Measurements from ENCODE around the gene PPIL6. TPM values are rescaled to one million over a fixed set of nuclear protein-coding genes. Genes with fewer than 3 reads are reported as not detected.

The PPIL6 gene
- total RNA-seq, 2 experiments from 2014 or later: 0.84 to 1.3 TPM

DNA sequence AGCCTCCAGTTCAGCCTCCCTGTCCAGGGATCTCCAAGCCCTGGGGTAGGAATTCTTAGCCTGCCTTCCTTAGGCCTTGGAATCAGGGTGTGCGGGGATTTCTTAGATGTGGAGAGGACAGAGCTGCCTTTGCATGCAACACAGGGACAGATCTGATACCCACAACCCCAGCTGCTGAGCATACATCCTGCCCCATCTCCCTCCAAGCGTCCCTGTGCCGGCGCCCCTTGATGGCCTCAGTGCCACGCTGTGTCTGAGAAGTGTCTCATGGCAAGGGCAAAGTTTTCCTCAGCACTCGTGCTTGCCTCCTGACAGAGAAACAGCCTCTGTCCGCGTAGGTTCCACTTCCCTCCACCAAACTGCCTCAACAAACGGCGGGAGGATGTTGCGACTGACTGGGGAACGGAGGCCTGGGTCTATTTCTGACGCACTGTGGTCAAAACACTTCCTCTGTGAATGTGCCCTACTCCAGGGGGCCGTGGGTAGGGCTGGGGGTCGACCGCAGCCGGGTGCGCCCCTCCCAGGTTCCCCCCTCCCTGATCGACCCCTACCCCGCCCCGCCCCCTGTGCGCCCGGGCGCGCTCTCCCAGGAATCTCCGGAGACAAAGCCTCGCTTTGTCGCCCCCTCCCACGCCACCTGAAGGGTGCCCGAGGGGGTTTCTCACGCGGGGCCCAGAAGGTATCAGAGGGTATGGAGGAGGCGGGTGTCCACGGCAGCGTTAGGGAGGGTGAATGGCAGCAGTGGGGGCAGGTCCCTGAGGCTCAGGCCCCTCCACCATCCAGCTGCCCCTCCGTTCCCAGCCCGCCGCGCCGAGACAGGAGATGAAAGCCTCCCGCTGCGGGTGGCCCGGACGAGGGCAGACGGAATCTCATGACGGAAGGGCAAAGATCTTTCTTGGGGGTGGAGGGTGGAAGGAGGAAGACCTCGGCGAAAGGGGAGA lies 14.3 kb upstream of the PPIL6 start:
- Mint-ChIP-seq H3K4me3 (peak overlapping the region; percentile 99), H3K4me1 (ENCODE audit: low read depth) (peaks cover 73% of the 10 kb centered on the region), H3K27me3 (no peaks in the 10 kb centered on the region), H3K27ac (peak overlapping the region; percentile 95), H3K36me3 (ENCODE audit: low read depth) (peaks cover 37% of the 10 kb centered on the region), H3K9me3 (no peaks in the 10 kb centered on the region)
- ChIA-PET POLR2A (interaction anchor here (0.6 to 9.5 kb wide), 12 partner anchors 9 to 896 kb away, joined by 3 to 137 read pairs (median 6); partner anchors contain the start of genes CD164, PPIL6, SESN1 and SMPD2), CTCF (interaction anchor here (1.2 to 5.8 kb wide), 5 partner anchors 9 to 72 kb away, joined by 3 to 42 read pairs (median 4); partner anchors contain the start of genes CD164, PPIL6 and SMPD2)
- Histone ChIP-seq H3K9me3 (ENCODE audit: control insufficient read depth in 1 of 2, insufficient read depth in 1 of 2, low read length in 2 of 2) (no peaks in the 10 kb centered on the region), H3K4me1 (ENCODE audit: insufficient read depth, low read length) (peaks cover 83% of the 10 kb centered on the region), H3K36me3 (ENCODE audit: insufficient read depth, low read length) (peaks cover 19% of the 10 kb centered on the region), H3K27ac (ENCODE audit: low read depth in 1 of 2, low read length in 2 of 2) (peak overlapping the region; percentile 91 to 94), H3K27me3 (ENCODE audit: control insufficient read depth in 1 of 2, insufficient read depth in 2 of 2, low read length in 2 of 2) (no peaks in the 10 kb centered on the region), H3K4me3 (ENCODE audit: low read length) (peak overlapping the region; percentile 97)
- DNase-seq (peak; percentile 51 to 92 (median 70)), ATAC-seq (ENCODE audit: poor library complexity) (peak; percentile 69)
- TF ChIP-seq, protein P1, sequence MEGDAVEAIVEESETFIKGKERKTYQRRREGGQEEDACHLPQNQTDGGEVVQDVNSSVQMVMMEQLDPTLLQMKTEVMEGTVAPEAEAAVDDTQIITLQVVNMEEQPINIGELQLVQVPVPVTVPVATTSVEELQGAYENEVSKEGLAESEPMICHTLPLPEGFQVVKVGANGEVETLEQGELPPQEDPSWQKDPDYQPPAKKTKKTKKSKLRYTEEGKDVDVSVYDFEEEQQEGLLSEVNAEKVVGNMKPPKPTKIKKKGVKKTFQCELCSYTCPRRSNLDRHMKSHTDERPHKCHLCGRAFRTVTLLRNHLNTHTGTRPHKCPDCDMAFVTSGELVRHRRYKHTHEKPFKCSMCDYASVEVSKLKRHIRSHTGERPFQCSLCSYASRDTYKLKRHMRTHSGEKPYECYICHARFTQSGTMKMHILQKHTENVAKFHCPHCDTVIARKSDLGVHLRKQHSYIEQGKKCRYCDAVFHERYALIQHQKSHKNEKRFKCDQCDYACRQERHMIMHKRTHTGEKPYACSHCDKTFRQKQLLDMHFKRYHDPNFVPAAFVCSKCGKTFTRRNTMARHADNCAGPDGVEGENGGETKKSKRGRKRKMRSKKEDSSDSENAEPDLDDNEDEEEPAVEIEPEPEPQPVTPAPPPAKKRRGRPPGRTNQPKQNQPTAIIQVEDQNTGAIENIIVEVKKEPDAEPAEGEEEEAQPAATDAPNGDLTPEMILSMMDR (IDR thresholded peaks at IDR 0.05): no peak
- intact Hi-C loops (cut with DNase I, micrococcal nuclease): loop anchor here (1.0 to 10.0 kb wide), 7 partner anchors 13 to 1630 kb away; partner anchors contain the start of genes CD164 (in 2 of the 2), ZBTB24 (in 2 of the 2), AK9 (in 1 of the 2) and FIG4 (in 1 of the 2)

DNA sequence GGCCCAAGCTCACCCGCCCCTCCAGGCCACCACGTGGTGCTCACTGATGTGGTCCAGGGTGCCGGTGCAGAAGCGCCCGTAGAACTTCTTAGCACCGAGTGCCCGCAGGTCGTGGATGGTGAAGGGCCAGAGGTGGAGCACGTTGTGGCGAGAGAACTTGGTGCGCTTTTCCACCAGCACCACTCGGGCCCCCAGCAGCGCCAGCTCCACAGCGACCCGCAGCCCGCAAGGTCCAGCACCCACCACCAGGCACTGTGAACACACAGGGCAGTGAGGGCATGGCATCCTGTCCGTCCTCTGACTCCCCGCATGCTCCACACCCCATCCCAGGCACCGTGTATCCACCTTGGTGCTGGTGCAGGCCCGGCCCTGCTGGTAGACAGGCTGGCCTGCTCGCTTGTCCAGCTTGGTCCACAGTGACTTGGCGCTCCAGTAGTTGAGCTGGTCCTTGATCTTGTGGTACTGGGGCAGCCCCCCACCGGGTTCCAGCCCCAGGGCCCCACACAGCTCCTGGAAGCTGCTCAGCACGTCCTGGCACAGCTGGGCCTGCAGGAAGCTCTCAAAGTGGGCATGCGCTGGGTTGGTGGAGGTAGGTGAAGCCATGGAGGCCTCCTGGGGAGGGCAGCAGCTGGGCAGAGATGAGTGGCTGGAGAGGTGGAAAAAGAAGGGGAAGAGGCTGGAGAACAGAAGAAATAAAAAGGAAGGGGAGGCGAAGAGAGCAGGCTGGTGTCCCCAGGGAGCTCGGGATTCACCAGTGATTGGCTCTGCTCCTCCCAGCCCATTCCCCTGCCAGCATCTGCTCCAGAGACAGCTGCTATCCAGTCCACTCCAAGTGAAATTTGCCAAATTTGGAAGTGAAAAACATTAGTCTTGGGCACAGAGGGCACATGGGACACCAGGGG lies 13.4 kb upstream of the PPIL6 start:
- Histone ChIP-seq H3K9me3 (ENCODE audit: control insufficient read depth in 1 of 2, insufficient read depth in 1 of 2, low read length in 2 of 2) (no peaks in the 10 kb centered on the region), H3K27me3 (ENCODE audit: control insufficient read depth in 1 of 2, insufficient read depth in 2 of 2, low read length in 2 of 2) (no peaks in the 10 kb centered on the region), H3K27ac (ENCODE audit: low read depth in 1 of 2, low read length in 2 of 2) (peak overlapping the region; percentile 91 to 94), H3K4me1 (ENCODE audit: insufficient read depth, low read length) (peaks cover 87% of the 10 kb centered on the region), H3K36me3 (ENCODE audit: insufficient read depth, low read length) (peaks cover 19% of the 10 kb centered on the region), H3K4me3 (ENCODE audit: low read length) (peak overlapping the region; percentile 97)
- peaks cover 40% of the 10 kb centered on the region for H3K36me3 Mint-ChIP-seq (ENCODE audit: low read depth)
- H3K27ac Mint-ChIP-seq: peak overlapping the region; percentile 95
- H3K9me3 Mint-ChIP-seq: no peaks in the 10 kb centered on the region
- no peaks in the 10 kb centered on the region for H3K27me3 Mint-ChIP-seq
- DNase-seq (peak in 1 of 14 experiments; percentile 34), ATAC-seq (ENCODE audit: poor library complexity) (no peak)
- H3K4me1 Mint-ChIP-seq (ENCODE audit: low read depth): peaks cover 71% of the 10 kb centered on the region
- peak overlapping the region; percentile 99 for H3K4me3 Mint-ChIP-seq
- POLR2A ChIA-PET: interaction anchor here (0.9 to 9.5 kb wide), 7 partner anchors 10 to 725 kb away, joined by 3 to 137 read pairs (median 10); partner anchors contain the start of genes CD164, PPIL6, SMPD2 and ZBTB24
- intact Hi-C loops (cut with DNase I, micrococcal nuclease): loop anchor here (1.0 to 10.0 kb wide), 6 partner anchors 13 to 1631 kb away; partner anchors contain the start of genes CD164 (in 2 of the 2), AK9 (in 1 of the 2), FIG4 (in 1 of the 2) and SLC16A10 (in 1 of the 2)
- TF ChIP-seq, protein P1 (IDR thresholded peaks at IDR 0.05): no peak
- CTCF ChIA-PET: interaction anchor here (1.2 to 5.8 kb wide), 4 partner anchors 10 to 71 kb away, joined by 3 to 42 read pairs (median 4); partner anchors contain the start of genes PPIL6 and SMPD2

Data from CD4-positive, alpha-beta T cell (primary cell).